Liver (tissue), 9 donors: ENCODE measurements around the gene WDR7. TPM values are rescaled to one million over a fixed set of nuclear protein-coding genes. Genes with fewer than 3 reads are reported as not detected.

Source experiments
- DNase-seq: peaks from one replicate; pipeline ENCODE4 v3.0.0-alpha.2; 2017; ENCODE audit warnings: low spot score
- H3K27ac ChIP-seq, 2 donors: one replicate each; pipeline ENCODE4 v1.7.0; 2013; ENCODE audit warnings: inconsistent platforms in 2 of 2, low read length in 2 of 2, control low read depth in 1 of 2, low read depth in 1 of 2, mild to moderate bottlenecking in 1 of 2
- H3K27me3 ChIP-seq, 4 donors: one replicate each; pipeline versions ENCODE4 v1.6.1 to v1.7.0; 2013; ENCODE audit warnings: low read length in 3 of 4, inconsistent platforms in 1 of 4, mild to moderate bottlenecking in 1 of 4, moderate library complexity in 1 of 4; ENCODE audit not compliant: control insufficient read depth in 4 of 4, insufficient read depth in 4 of 4
- H3K36me3 ChIP-seq, 4 donors: one replicate each; pipeline versions ENCODE4 v1.6.1 to v1.7.0; 2013; ENCODE audit warnings: low read length in 3 of 4, mild to moderate bottlenecking in 3 of 4, low read depth in 1 of 4, moderate library complexity in 1 of 4; ENCODE audit not compliant: control insufficient read depth in 4 of 4, insufficient read depth in 3 of 4
- H3K4me1 ChIP-seq, 4 donors: one replicate each; pipeline versions ENCODE4 v1.6.1 to v1.7.0; 2013; ENCODE audit warnings: low read length in 3 of 4, mild to moderate bottlenecking in 3 of 4, moderate library complexity in 1 of 4; ENCODE audit not compliant: control insufficient read depth in 4 of 4, insufficient read depth in 4 of 4
- H3K4me3 ChIP-seq, 3 donors: one replicate each; pipeline versions ENCODE4 v1.6.1 to v1.7.0; 2013; ENCODE audit warnings: low read length in 3 of 3, control low read depth in 1 of 3, low read depth in 1 of 3, mild to moderate bottlenecking in 1 of 3
- H3K9ac ChIP-seq, 2 donors: one replicate each; pipeline ENCODE4 v1.7.0; 2013; ENCODE audit warnings: low read length in 2 of 2, mild to moderate bottlenecking in 2 of 2, moderate library complexity in 2 of 2, control low read depth in 1 of 2, low read depth in 1 of 2
- H3K9me3 ChIP-seq, 4 donors: one replicate each; pipeline versions ENCODE4 v1.6.1 to v1.7.0; 2013; ENCODE audit warnings: low read length in 3 of 4; ENCODE audit not compliant: control insufficient read depth in 4 of 4
- CTCF ChIP-seq: fragments of 150-350 bp; IDR thresholded peaks from 2 replicates; pipeline ENCODE4 v1.5.1; 2017; ENCODE audit warnings: improper control_type of control experiment, low read depth, low read length; ENCODE audit not compliant: missing input control
- EGR1 ChIP-seq, 2 donors: IDR thresholded peaks; 2 replicates each; pipeline ENCODE4 v1.6.1; 2016 to 2018; ENCODE audit warnings: antibody characterized with exemption in 2 of 2, low read depth in 2 of 2
- FOXA1 ChIP-seq: IDR thresholded peaks from 2 replicates; pipeline ENCODE4 v1.6.1; 2016; ENCODE audit warnings: antibody characterized with exemption
- FOXA2 ChIP-seq: IDR thresholded peaks from 2 replicates; pipeline ENCODE4 v1.6.1; 2016; ENCODE audit warnings: antibody characterized with exemption
- GABPA ChIP-seq, 2 donors: IDR thresholded peaks in 1 of 2; conservative IDR thresholded peaks in 1 of 2; 2 replicates each; pipeline ENCODE4 v1.6.1; 2016; ENCODE audit warnings: antibody characterized with exemption in 2 of 2, mild to moderate bottlenecking in 1 of 2, moderate library complexity in 1 of 2
- HNF4A ChIP-seq, 2 donors: conservative IDR thresholded peaks; 2 replicates each; pipeline ENCODE4 v1.6.1; 2016; ENCODE audit warnings: antibody characterized with exemption in 2 of 2, mild to moderate bottlenecking in 2 of 2
- HNF4G ChIP-seq: IDR thresholded peaks from 2 replicates; pipeline ENCODE4 v1.6.1; 2016; ENCODE audit warnings: antibody characterized with exemption
- RAD21 ChIP-seq, 2 donors: IDR thresholded peaks; 2 replicates each; pipeline ENCODE4 v1.6.1; 2016; ENCODE audit warnings: antibody characterized with exemption in 2 of 2, mild to moderate bottlenecking in 2 of 2
- REST ChIP-seq: IDR thresholded peaks from 2 replicates; pipeline ENCODE4 v1.6.1; 2016; ENCODE audit warnings: antibody characterized with exemption, mild to moderate bottlenecking
- RXRA ChIP-seq, 2 donors: IDR thresholded peaks; 2 replicates each; pipeline ENCODE4 v1.6.1; 2017 to 2018; ENCODE audit warnings: antibody characterized with exemption in 2 of 2, mild to moderate bottlenecking in 1 of 2
- SP1 ChIP-seq: IDR thresholded peaks from 2 replicates; pipeline ENCODE4 v1.6.1; 2018; ENCODE audit warnings: antibody characterized with exemption, mild to moderate bottlenecking
- TAF1 ChIP-seq: conservative IDR thresholded peaks from 2 replicates; pipeline ENCODE4 v1.6.1; 2016; ENCODE audit warnings: antibody characterized with exemption, mild to moderate bottlenecking
- ZBTB33 ChIP-seq: IDR thresholded peaks from 2 replicates; pipeline ENCODE4 v1.6.1; 2016; ENCODE audit warnings: antibody characterized with exemption
- WGBS: extraction: QIAGEN DNeasy Blood & Tissue Kit; methylation state at CpG from one replicate; pipeline ENCODE4 v1.1.7; 2013; 5-methylcytosine and 5-hydroxymethylcytosine counted together
- polyA plus RNA-seq, 2 donors: library from polyadenylated mRNA; stranded (reverse) in 1 of 2; unstranded in 1 of 2; fragments of 200-250 nt in 1 of 2; fragments of >200 nt in 1 of 2; fragmentation: Nextera tagmentation in 1 of 2; extraction: Ambion mirVana in 1 of 2; gene quantifications; one replicate each; pipeline versions ENCODE4 v1.2.1 to v1.2.3, GENCODE V29; 2013 to 2015
- total RNA-seq, 2 donors: library from RNA; depleted of rRNA; stranded (reverse); fragments of >200 nt; gene quantifications; one replicate each; pipeline ENCODE4 v1.2.3, GENCODE V29; 2014
- TF ChIP-seq, protein P1 (sequence below): IDR thresholded peaks from 2 replicates; pipeline ENCODE4 v1.6.1; 2016; ENCODE audit warnings: antibody characterized with exemption
- TF ChIP-seq, protein P2 (sequence below): IDR thresholded peaks from 2 replicates; pipeline ENCODE4 v1.6.1; 2016; ENCODE audit warnings: antibody characterized with exemption
- donor health status: healthy.
- donor health status: healthy.
- donor health status: healthy.
- donor health status: healthy.
- donor health status: healthy.

The WDR7 gene
- total and polyA plus RNA-seq, 4 donors: 4.5 to 26.6 (median 13.2) TPM

GRCh38 chr18:56926734-56927133, 275.6 kb downstream of the WDR7 start:
- no peaks in the 10 kb centered on the region for H3K9me3 ChIP-seq
- WGBS: 97% methylated on average over 5 of the region's 5 CpGs
- DNase-seq: no peak
- H3K36me3 ChIP-seq: no peaks in the 10 kb centered on the region
- H3K4me3 ChIP-seq: no peak overlapping the region
- no peak for TF ChIP-seq SP1
- TF ChIP-seq, protein P1, sequence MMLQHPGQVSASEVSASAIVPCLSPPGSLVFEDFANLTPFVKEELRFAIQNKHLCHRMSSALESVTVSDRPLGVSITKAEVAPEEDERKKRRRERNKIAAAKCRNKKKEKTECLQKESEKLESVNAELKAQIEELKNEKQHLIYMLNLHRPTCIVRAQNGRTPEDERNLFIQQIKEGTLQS: no peak
- TF ChIP-seq CTCF: no peak
- TF ChIP-seq FOXA1: no peak
- TF ChIP-seq HNF4G: no peak
- TF ChIP-seq ZBTB33: no peak
- TF ChIP-seq RAD21 (IDR thresholded peaks at IDR 0.05): no peak
- TF ChIP-seq, protein P2, sequence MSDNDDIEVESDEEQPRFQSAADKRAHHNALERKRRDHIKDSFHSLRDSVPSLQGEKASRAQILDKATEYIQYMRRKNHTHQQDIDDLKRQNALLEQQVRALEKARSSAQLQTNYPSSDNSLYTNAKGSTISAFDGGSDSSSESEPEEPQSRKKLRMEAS: no peak
- no peak overlapping the region for H3K27ac ChIP-seq
- no peaks in the 10 kb centered on the region for H3K4me1 ChIP-seq
- H3K9ac ChIP-seq: no peak overlapping the region
- H3K27me3 ChIP-seq: no peaks in the 10 kb centered on the region

GRCh38 chr18:56927786-56928185, 276.6 kb downstream of the WDR7 start:
- Histone ChIP-seq H3K9me3 (no peaks in the 10 kb centered on the region), H3K4me3 (no peak overlapping the region), H3K27me3 (no peaks in the 10 kb centered on the region), H3K36me3 (no peaks in the 10 kb centered on the region), H3K4me1 (no peaks in the 10 kb centered on the region), H3K9ac (no peak overlapping the region), H3K27ac (no peak overlapping the region)
- 97% methylated on average over 3 of the region's 3 CpGs for WGBS
- no peak for DNase-seq
- TF ChIP-seq, protein P1: no peak
- TF ChIP-seq FOXA2 (no peak), RXRA (IDR thresholded peaks at IDR 0.05) (no peak), TAF1 (no peak), SP1 (no peak), EGR1 (IDR thresholded peaks at IDR 0.05; ENCODE audit: low read depth in 2 of 2) (no peak), FOXA1 (no peak), REST (no peak), CTCF (no peak), ZBTB33 (no peak), GABPA (IDR thresholded peaks at IDR 0.05 in 1 of 2, conservative IDR thresholded peaks at IDR 0.05 in 1 of 2) (no peak), HNF4A (conservative IDR thresholded peaks at IDR 0.05) (no peak)
- TF ChIP-seq, protein P2: no peak
